Heart left ventricle (tissue), 13 donors: Measurements from ENCODE around the gene MRM1.

Experiments used
- CTCF ChIP-seq, 12 donors: fragments of 200-600 bp; sonication (generic) in 4 of 12; IDR thresholded peaks; one replicate each; pipeline versions ENCODE4 v1.5.0 to v1.8.0; 2018 to 2022; ENCODE audit warnings: antibody characterized with exemption in 12 of 12, mild to moderate bottlenecking in 5 of 12
- POLR2A ChIP-seq, 2 donors: fragments of 450-650 bp; IDR thresholded peaks; one replicate each; pipeline ENCODE4 v1.6.1; 2017; ENCODE audit warnings: antibody characterized with exemption in 2 of 2, mild to moderate bottlenecking in 2 of 2, moderate library complexity in 2 of 2
- donor health status: ischemic (EF 13 %, LVEDD 7.1; RV severe dilation, severe dysfunction).
- donor health status: DM: no; HTN: yes; CAD: no.
- donor health status: DM: no; HTN: no; CAD: no.
- donor health status: ischemic (EF 25% LVEDD 6.9; RV normal size, moderate dysfunction).
- donor health status: ischemic (EF 25% LVEDD 5.7; RV mildly dilated, moderate dysfunction).
- donor health status: ischemic (EF 35%, LVEDD 5.7; RV mildly dilated, moderate dysfunction).
- donor health status: nonischemic (EF 11% LVEDD 7.7; RV severe dilation, severe dysfunction).
- donor health status: DM: yes; HTN: yes; CAD: no.
- donor health status: PGD.
- donor health status: ischemic (EF 29% LVEDD 5.4; RV normal size, mild dysfunction).
- donor health status: nonischemic (EF 23%, LVEDD 6.1; RV moderate dilation, normal function).

- TF ChIP-seq CTCF (IDR thresholded peaks at IDR 0.05) (no peak), POLR2A (IDR thresholded peaks at IDR 0.05) (no peak)
Measured at GRCh38 chr17:36614933-36615332, 13.6 kb downstream of the MRM1 start.
